Upper lobe of right lung (tissue), 1 donor: ENCODE data around the gene PAX5. TPM values are rescaled to one million over a fixed set of nuclear protein-coding genes. Genes with fewer than 3 reads are reported as not detected.

Experiments
- ATAC-seq: fragments of 200-7000 bp; cut with Tn5 transposase; one replicate; pipeline ENCODE4 v1.9.1; 2020; ENCODE audit warnings: mild to moderate bottlenecking, moderate library complexity
- DNase-seq: peaks from one replicate; pipeline ENCODE4 v3.0.0-alpha.2; 2020
- H3K27ac ChIP-seq: fragments of 200-600 bp; one replicate; pipeline ENCODE4 v1.8.0; 2022
- H3K27me3 ChIP-seq: fragments of 200-600 bp; one replicate; pipeline ENCODE4 v1.8.0; 2022; ENCODE audit warnings: mild to moderate bottlenecking
- H3K36me3 ChIP-seq: fragments of 200-600 bp; one replicate; pipeline ENCODE4 v1.8.0; 2022
- H3K4me1 ChIP-seq: fragments of 200-600 bp; one replicate; pipeline ENCODE4 v1.8.0; 2022
- H3K4me3 ChIP-seq: fragments of 200-600 bp; one replicate; pipeline ENCODE4 v1.8.0; 2022; ENCODE audit warnings: mild to moderate bottlenecking
- H3K9me3 ChIP-seq: fragments of 200-600 bp; one replicate; pipeline ENCODE4 v1.8.0; 2022
- intact Hi-C: fragments of 100-400 bp; cut with DNase I; formaldehyde crosslinking; loops from one replicate; pipeline ENCODE4 v1.11.0; 2022
- total RNA-seq: library from RNA; stranded (reverse); fragmentation: NEBNext Ultra II Directional; extraction: Animal tissue kit (Norgen Biotek cat#: 25700); gene quantifications from one replicate; pipeline ENCODE4 v1.2.1, GENCODE V29; 2021
- TF ChIP-seq, protein P1 (sequence below): fragments of 200-600 bp; IDR thresholded peaks from one replicate; pipeline ENCODE4 v1.8.0; 2022; ENCODE audit warnings: antibody characterized with exemption
- donor health status: DM: no; HTN: yes; CAD: no; lungs with severe emphysema.

Gene PAX5
- total RNA-seq, 1 donor from 2014 or later = 0.23 TPM

- H3K36me3 ChIP-seq = no peaks in the 10 kb centered on the region
- H3K4me3 ChIP-seq = no peak overlapping the region
- no peaks in the 10 kb centered on the region for H3K4me1 ChIP-seq
- no peaks in the 10 kb centered on the region for H3K9me3 ChIP-seq
- no peaks in the 10 kb centered on the region for H3K27me3 ChIP-seq
- intact Hi-C loops = no loop called here
- H3K27ac ChIP-seq = no peak overlapping the region
- ATAC-seq (no peak), DNase-seq (no peak)
- TF ChIP-seq, protein P1, sequence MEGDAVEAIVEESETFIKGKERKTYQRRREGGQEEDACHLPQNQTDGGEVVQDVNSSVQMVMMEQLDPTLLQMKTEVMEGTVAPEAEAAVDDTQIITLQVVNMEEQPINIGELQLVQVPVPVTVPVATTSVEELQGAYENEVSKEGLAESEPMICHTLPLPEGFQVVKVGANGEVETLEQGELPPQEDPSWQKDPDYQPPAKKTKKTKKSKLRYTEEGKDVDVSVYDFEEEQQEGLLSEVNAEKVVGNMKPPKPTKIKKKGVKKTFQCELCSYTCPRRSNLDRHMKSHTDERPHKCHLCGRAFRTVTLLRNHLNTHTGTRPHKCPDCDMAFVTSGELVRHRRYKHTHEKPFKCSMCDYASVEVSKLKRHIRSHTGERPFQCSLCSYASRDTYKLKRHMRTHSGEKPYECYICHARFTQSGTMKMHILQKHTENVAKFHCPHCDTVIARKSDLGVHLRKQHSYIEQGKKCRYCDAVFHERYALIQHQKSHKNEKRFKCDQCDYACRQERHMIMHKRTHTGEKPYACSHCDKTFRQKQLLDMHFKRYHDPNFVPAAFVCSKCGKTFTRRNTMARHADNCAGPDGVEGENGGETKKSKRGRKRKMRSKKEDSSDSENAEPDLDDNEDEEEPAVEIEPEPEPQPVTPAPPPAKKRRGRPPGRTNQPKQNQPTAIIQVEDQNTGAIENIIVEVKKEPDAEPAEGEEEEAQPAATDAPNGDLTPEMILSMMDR = no peak
Measured at GRCh38 chr9:36894695-36895310, 139.3 kb downstream of the PAX5 start.

- TF ChIP-seq, protein P1 = no peak
- H3K9me3 ChIP-seq = no peaks in the 10 kb centered on the region
- no peak overlapping the region for H3K4me3 ChIP-seq
- no peak for ATAC-seq
- no peak overlapping the region for H3K27ac ChIP-seq
- intact Hi-C loops = no loop called here
- H3K36me3 ChIP-seq = no peaks in the 10 kb centered on the region
- DNase-seq = no peak
- H3K27me3 ChIP-seq = peaks cover 5% of the 10 kb centered on the region
- no peaks in the 10 kb centered on the region for H3K4me1 ChIP-seq
Measured at GRCh38 chr9:36893911-36894310, 140.2 kb downstream of the PAX5 start.

GRCh38 chr9:36893184-36893583, 140.9 kb downstream of the PAX5 start:
- DNase-seq (no peak), ATAC-seq (no peak)
- Histone ChIP-seq H3K4me1 (no peaks in the 10 kb centered on the region), H3K27ac (no peak overlapping the region), H3K27me3 (peaks cover 5% of the 10 kb centered on the region), H3K9me3 (no peaks in the 10 kb centered on the region), H3K36me3 (no peaks in the 10 kb centered on the region), H3K4me3 (no peak overlapping the region)
- intact Hi-C loops = no loop called here
- TF ChIP-seq, protein P1 = no peak

DNA sequence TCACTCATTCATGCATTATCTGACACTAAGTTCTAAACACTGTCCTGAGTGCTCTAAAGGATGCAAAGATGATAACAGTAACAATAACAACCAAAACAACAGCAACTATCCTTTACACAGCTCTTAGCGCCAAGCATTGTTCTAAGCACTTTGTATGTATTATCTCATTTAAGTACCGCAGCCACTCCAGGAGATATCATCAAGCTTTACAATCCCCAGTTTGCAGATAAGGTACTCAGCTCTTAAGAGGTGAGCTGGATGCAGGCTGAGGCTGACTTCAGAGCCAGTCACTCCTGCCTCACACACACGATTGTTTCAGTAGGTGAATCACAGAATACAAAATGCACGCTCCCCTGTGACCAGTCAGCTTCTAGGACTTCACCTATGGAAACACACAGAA, 141.8 kb downstream of the PAX5 start:
- DNase-seq (no peak), ATAC-seq (no peak)
- Histone ChIP-seq H3K27me3 (peaks cover 5% of the 10 kb centered on the region), H3K36me3 (no peaks in the 10 kb centered on the region), H3K9me3 (no peaks in the 10 kb centered on the region), H3K4me1 (no peaks in the 10 kb centered on the region), H3K27ac (no peak overlapping the region), H3K4me3 (no peak overlapping the region)
- intact Hi-C loops = no loop called here
- TF ChIP-seq, protein P1 = no peak

DNA sequence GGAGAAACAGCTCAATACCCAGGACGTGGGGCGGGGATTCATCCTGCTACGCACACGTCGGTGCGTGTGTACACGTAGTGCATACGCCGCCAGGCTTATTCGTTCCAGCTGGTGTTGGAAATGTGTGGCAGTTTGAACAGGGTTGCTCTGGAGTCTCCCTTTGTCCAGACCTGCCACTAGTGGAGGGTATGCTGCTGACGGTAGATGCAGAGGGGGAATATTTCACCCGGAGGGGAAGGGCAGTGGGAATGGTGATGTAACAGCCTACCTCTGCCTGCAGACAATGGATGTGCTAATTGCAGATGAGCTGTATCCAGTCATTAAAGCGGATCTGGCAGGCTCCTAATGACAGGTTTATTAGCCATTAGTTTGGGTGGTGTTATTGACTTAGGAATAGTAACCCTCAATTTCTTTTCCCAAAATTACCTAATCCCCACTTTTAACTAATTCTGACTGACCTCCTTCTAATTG, 142.7 kb downstream of the PAX5 start:
- no peak for ATAC-seq
- Histone ChIP-seq H3K36me3 (no peaks in the 10 kb centered on the region), H3K27ac (no peak overlapping the region), H3K9me3 (no peaks in the 10 kb centered on the region), H3K4me3 (no peak overlapping the region), H3K27me3 (peaks cover 5% of the 10 kb centered on the region), H3K4me1 (no peaks in the 10 kb centered on the region)
- intact Hi-C loops = no loop called here
- no peak for DNase-seq
- TF ChIP-seq, protein P1 = no peak

DNA sequence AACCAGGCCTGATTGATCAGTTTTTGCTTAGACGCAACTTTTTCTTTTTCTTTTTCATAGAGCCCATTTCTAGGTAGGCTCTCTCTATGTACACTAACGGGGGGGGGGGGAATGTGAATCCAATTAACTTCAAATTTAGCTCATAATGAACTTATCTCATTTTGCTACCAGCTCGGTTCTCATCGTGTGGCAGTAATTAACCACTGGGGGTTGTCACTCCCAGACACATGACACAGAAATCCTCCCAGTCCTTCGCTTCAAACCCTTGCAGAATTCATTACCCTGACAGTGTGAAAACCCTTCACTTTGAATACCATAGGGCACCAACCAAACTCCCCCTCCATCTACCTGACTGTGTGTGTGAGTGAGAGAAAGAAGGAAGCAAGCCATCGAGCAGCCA, 144.2 kb downstream of the PAX5 start:
- Histone ChIP-seq H3K36me3 (no peaks in the 10 kb centered on the region), H3K4me3 (no peak overlapping the region), H3K27ac (no peak overlapping the region), H3K27me3 (peaks cover 7% of the 10 kb centered on the region), H3K4me1 (no peaks in the 10 kb centered on the region), H3K9me3 (no peaks in the 10 kb centered on the region)
- ATAC-seq (no peak), DNase-seq (no peak)
- TF ChIP-seq, protein P1 = no peak
- intact Hi-C loops = no loop called here
